Uterus (tissue), 2 donors: ENCODE data around the gene CAP1.

Source experiments
- POLR2A ChIP-seq, 2 donors: fragments of 450-650 bp; IDR thresholded peaks; one replicate each; pipeline ENCODE4 v1.6.1; 2016; ENCODE audit warnings: antibody characterized with exemption in 2 of 2, mild to moderate bottlenecking in 1 of 2, moderate library complexity in 1 of 2
- TF ChIP-seq, protein P1 (sequence below), 4 experiments: fragments of 200-600 bp in 2 of 4; fragments of 450-650 bp in 2 of 4; sonication (generic) in 2 of 4; IDR thresholded peaks; one replicate each; pipeline ENCODE4 v1.5.1; 2016 to 2019; ENCODE audit warnings: antibody characterized with exemption in 4 of 4, mild to moderate bottlenecking in 2 of 4, moderate library complexity in 1 of 4

DNA sequence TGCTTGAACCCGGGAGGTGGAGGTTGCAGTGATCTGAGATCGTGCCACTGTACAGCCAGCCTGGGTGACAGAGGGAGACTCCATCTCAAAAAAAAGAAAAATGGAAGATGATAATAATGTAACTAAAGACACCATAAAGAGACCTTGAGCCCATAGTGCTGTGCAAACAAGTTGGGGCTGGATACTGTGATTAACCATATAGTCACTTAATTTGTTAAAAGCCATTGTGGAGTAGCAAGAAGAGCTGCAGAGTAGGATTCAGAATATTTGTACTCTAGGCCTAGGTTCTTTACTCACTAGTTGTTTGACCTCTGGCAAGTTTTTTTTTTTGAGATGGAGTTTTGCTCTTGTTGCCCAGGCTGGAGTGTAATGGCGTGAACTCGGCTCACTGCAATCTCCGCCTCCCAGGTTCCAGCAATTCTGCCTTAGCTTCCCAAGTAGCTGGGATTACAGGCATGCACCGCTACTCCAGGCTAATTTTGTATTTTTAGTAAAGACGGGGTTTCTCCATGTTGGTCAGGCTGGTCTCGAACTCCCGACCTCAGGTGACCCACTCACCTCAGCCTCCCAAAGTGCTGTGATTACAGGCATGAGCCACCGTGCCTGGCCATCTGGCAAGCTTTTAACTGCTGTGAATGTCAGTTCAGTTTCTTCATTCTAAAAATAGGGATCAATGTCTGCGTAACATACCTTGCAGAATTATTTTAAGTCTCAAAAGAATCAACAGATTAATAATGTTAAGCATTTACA is 12.8 kb downstream of the CAP1 start:
- TF ChIP-seq, protein P1, sequence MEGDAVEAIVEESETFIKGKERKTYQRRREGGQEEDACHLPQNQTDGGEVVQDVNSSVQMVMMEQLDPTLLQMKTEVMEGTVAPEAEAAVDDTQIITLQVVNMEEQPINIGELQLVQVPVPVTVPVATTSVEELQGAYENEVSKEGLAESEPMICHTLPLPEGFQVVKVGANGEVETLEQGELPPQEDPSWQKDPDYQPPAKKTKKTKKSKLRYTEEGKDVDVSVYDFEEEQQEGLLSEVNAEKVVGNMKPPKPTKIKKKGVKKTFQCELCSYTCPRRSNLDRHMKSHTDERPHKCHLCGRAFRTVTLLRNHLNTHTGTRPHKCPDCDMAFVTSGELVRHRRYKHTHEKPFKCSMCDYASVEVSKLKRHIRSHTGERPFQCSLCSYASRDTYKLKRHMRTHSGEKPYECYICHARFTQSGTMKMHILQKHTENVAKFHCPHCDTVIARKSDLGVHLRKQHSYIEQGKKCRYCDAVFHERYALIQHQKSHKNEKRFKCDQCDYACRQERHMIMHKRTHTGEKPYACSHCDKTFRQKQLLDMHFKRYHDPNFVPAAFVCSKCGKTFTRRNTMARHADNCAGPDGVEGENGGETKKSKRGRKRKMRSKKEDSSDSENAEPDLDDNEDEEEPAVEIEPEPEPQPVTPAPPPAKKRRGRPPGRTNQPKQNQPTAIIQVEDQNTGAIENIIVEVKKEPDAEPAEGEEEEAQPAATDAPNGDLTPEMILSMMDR (IDR thresholded peaks at IDR 0.05): no peak
- TF ChIP-seq POLR2A (IDR thresholded peaks at IDR 0.05): no peak
